Keratinocyte (primary cell): ENCODE data around the gene CASP4. TPM values are rescaled to one million over a fixed set of nuclear protein-coding genes. Genes with fewer than 3 reads are reported as not detected.
A peak's percentile ranks its signal among the peaks of the same experiment; 100 is the strongest.

Source experiments
- DNase-seq: peaks from one replicate; pipeline ENCODE4 v3.0.0-alpha.2; 2011; ENCODE audit warnings: low read depth, missing footprints, low spot score
- FAIRE-seq: peaks from 2 replicates; lab custom pipeline; 2011; peaks lifted over from hg19 to GRCh38; lab: Jason Lieb, UNC
- H2AFZ ChIP-seq: 2 replicates; pipeline ENCODE4 v1.6.0; 2012; ENCODE audit warnings: low read length, control low read depth, inconsistent platforms; ENCODE audit not compliant: control insufficient read depth
- H3K27ac ChIP-seq: 2 replicates; pipeline ENCODE4 v1.5.1; 2011; ENCODE audit warnings: low read length; ENCODE audit not compliant: control insufficient read depth, insufficient read depth
- H3K27me3 ChIP-seq: 3 replicates; pipeline ENCODE4 v1.6.0; 2011; ENCODE audit warnings: low read length; ENCODE audit not compliant: control insufficient read depth, insufficient read depth; ENCODE audit errors: extremely low read depth
- H3K36me3 ChIP-seq, 2 experiments: 2 replicates in 1 of 2; 3 replicates in 1 of 2; pipeline ENCODE4 v1.5.1; 2011; ENCODE audit warnings: low read length in 2 of 2, mild to moderate bottlenecking in 1 of 2; ENCODE audit not compliant: control insufficient read depth in 2 of 2, insufficient read depth in 2 of 2; ENCODE audit errors: extremely low read depth in 1 of 2
- H3K4me1 ChIP-seq: 3 replicates; pipeline ENCODE4 v1.5.1; 2011; ENCODE audit warnings: low read length; ENCODE audit not compliant: control insufficient read depth, insufficient read depth; ENCODE audit errors: extremely low read depth
- H3K4me2 ChIP-seq: 3 replicates; pipeline ENCODE4 v1.6.0; 2011; ENCODE audit warnings: low read depth, low read length; ENCODE audit not compliant: control insufficient read depth, insufficient read depth; ENCODE audit errors: extremely low read depth
- H3K4me3 ChIP-seq, 3 experiments: fragments of 200-600 bp in 1 of 3; sonication (generic) in 1 of 3; 2 replicates in 2 of 3; 3 replicates in 1 of 3; pipeline ENCODE4 v1.5.1; 2011 to 2016; ENCODE audit warnings: low read length in 3 of 3, mild to moderate bottlenecking in 3 of 3, control low read depth in 2 of 3, inconsistent platforms in 1 of 3, low read depth in 1 of 3, mixed read lengths in 1 of 3, mixed run types in 1 of 3, moderate library complexity in 1 of 3; ENCODE audit not compliant: control insufficient read depth in 2 of 3, insufficient read depth in 2 of 3; ENCODE audit errors: extremely low read depth in 1 of 3
- H3K79me2 ChIP-seq: 2 replicates; pipeline ENCODE4 v1.6.0; 2012; ENCODE audit warnings: low read length; ENCODE audit not compliant: control insufficient read depth, insufficient read depth
- H3K9ac ChIP-seq: 3 replicates; pipeline ENCODE4 v1.6.0; 2011; ENCODE audit warnings: low read length; ENCODE audit not compliant: control insufficient read depth, insufficient read depth; ENCODE audit errors: extremely low read depth
- H3K9me1 ChIP-seq: 3 replicates; pipeline ENCODE4 v1.6.0; 2011; ENCODE audit warnings: low read length; ENCODE audit not compliant: control insufficient read depth, insufficient read depth; ENCODE audit errors: extremely low read depth
- H3K9me3 ChIP-seq: 2 replicates; pipeline ENCODE4 v1.5.1; 2012; ENCODE audit warnings: low read depth, low read length; ENCODE audit not compliant: control insufficient read depth
- H4K20me1 ChIP-seq: 3 replicates; pipeline ENCODE4 v1.6.0; 2011; ENCODE audit warnings: low read length; ENCODE audit not compliant: control insufficient read depth, insufficient read depth; ENCODE audit errors: extremely low read depth
- EZH2 ChIP-seq: IDR thresholded peaks from one replicate; pipeline ENCODE4 v1.6.1; 2012; ENCODE audit warnings: inconsistent platforms, mild to moderate bottlenecking, low read length, moderate library complexity
- dilution Hi-C: fragments of 300-500 bp; cut with MboI; formaldehyde crosslinking; loops from one replicate; pipeline ENCODE4 v1.7.0; 2020; ENCODE audit warnings: low sequenced_read_pairs; ENCODE audit not compliant: extremely low pct_ligation_motif_present
- polyA plus RNA-seq, 5 experiments: library from polyadenylated mRNA; depleted of rRNA in 3 of 5; stranded (reverse) in 3 of 5; stranded (forward) in 1 of 5; unstranded in 1 of 5; fragments of >200 nt; gene quantifications; 1 replicate in 1 of 5; 2 replicates in 3 of 5; 3 replicates in 1 of 5; pipeline versions ENCODE4 v1.2.1 to v1.2.3, GENCODE V29; 2011 to 2012; ENCODE audit warnings: missing spikeins in 2 of 5, low read depth in 1 of 5, low replicate concordance in 1 of 5
- TF ChIP-seq, protein P1 (sequence below), 3 experiments: IDR thresholded peaks in 1 of 3; conservative IDR thresholded peaks in 1 of 3; optimal IDR thresholded peaks in 1 of 3; 2 replicates in 2 of 3; 3 replicates in 1 of 3; pipeline versions ENCODE3 to v1.5.1; 2011; ENCODE audit warnings: low read length in 3 of 3, mild to moderate bottlenecking in 3 of 3, moderate library complexity in 2 of 3, control low read depth in 1 of 3, inconsistent platforms in 1 of 3; ENCODE audit not compliant: insufficient read depth in 2 of 3; ENCODE audit errors: extremely low read depth in 1 of 3

The CASP4 gene
- polyA plus RNA-seq, 1 donor (not counting 4 experiments of a cell fraction or from before 2014, with no cell fraction given) = 127 TPM

- Histone ChIP-seq H4K20me1 (no peaks in the 10 kb centered on the region), H3K36me3 (no peaks in the 10 kb centered on the region), H3K9me1 (no peaks in the 10 kb centered on the region), H3K27me3 (no peaks in the 10 kb centered on the region), H3K4me2 (no peak overlapping the region), H3K79me2 (no peaks in the 10 kb centered on the region), H3K9ac (no peak overlapping the region), H3K27ac (no peak overlapping the region), H3K9me3 (no peaks in the 10 kb centered on the region), H2AFZ (no peak overlapping the region), H3K4me1 (no peaks in the 10 kb centered on the region), H3K4me3 (no peak overlapping the region)
- TF ChIP-seq, protein P1, sequence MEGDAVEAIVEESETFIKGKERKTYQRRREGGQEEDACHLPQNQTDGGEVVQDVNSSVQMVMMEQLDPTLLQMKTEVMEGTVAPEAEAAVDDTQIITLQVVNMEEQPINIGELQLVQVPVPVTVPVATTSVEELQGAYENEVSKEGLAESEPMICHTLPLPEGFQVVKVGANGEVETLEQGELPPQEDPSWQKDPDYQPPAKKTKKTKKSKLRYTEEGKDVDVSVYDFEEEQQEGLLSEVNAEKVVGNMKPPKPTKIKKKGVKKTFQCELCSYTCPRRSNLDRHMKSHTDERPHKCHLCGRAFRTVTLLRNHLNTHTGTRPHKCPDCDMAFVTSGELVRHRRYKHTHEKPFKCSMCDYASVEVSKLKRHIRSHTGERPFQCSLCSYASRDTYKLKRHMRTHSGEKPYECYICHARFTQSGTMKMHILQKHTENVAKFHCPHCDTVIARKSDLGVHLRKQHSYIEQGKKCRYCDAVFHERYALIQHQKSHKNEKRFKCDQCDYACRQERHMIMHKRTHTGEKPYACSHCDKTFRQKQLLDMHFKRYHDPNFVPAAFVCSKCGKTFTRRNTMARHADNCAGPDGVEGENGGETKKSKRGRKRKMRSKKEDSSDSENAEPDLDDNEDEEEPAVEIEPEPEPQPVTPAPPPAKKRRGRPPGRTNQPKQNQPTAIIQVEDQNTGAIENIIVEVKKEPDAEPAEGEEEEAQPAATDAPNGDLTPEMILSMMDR (optimal IDR thresholded peaks at IDR 0.05 in 1 of 3, IDR thresholded peaks at IDR 0.05 in 1 of 3, conservative IDR thresholded peaks at IDR 0.05 in 1 of 3; ENCODE audit: extremely low read depth in 1 of 3, insufficient read depth in 2 of 3, low read length in 3 of 3) = no peak
- no peak for TF ChIP-seq EZH2
- dilution Hi-C loops = no loop called here
- FAIRE-seq = no peak
- DNase-seq = no peak
Observed at GRCh38 chr11:104925850-104926249, 42.5 kb downstream of the CASP4 start.

GRCh38 chr11:104918113-104918824, 50.1 kb downstream of the CASP4 start:
- H3K4me2 ChIP-seq = peak overlapping the region; percentile 82
- peak overlapping the region; percentile 86 for H2AFZ ChIP-seq
- H3K9me1 ChIP-seq = no peaks in the 10 kb centered on the region
- FAIRE-seq (no peak), DNase-seq (no peak)
- no peak overlapping the region for H3K27ac ChIP-seq
- TF ChIP-seq, protein P1 (optimal IDR thresholded peaks at IDR 0.05 in 1 of 3, IDR thresholded peaks at IDR 0.05 in 1 of 3, conservative IDR thresholded peaks at IDR 0.05 in 1 of 3; ENCODE audit: extremely low read depth in 1 of 3, insufficient read depth in 2 of 3, low read length in 3 of 3) = no peak
- TF ChIP-seq EZH2 = no peak
- no peaks in the 10 kb centered on the region for H3K27me3 ChIP-seq
- dilution Hi-C loops = no loop called here
- H3K36me3 ChIP-seq = no peaks in the 10 kb centered on the region
- H3K4me1 ChIP-seq = peaks cover 3% of the 10 kb centered on the region
- H4K20me1 ChIP-seq = no peaks in the 10 kb centered on the region
- H3K79me2 ChIP-seq = no peaks in the 10 kb centered on the region
- H3K4me3 ChIP-seq = peak overlapping the region in 2 of 3 experiments; percentile 65 to 67
- H3K9ac ChIP-seq = no peak overlapping the region
- no peaks in the 10 kb centered on the region for H3K9me3 ChIP-seq
